OCI-LY3 (cell line): ENCODE results near the gene KIF6.

Source experiments
- CTCF ChIP-seq: fragments of 200-600, 300-600 bp; sonication (generic); IDR thresholded peaks from 2 replicates; pipeline ENCODE4 v1.5.1; 2014; ENCODE audit warnings: antibody characterized with exemption, low read length, low read depth
- EZH2phosphoT487 ChIP-seq: fragments of 200-600 bp; shearing (Covaris generic); IDR thresholded peaks from 2 replicates; pipeline ENCODE4 v1.6.1; 2018; ENCODE audit warnings: antibody characterized with exemption, mixed run types, low read depth

GRCh38 chr6:39342692-39343395 lies 382.4 kb downstream of the KIF6 start:
- TF ChIP-seq CTCF (no peak), EZH2phosphoT487 (no peak)
